Activated CD4-positive, alpha-beta T cell treated with anti-CD3 and anti-CD28 coated beads, Interleukin-2, amount 10 ng/mL, durations not matched to agents 7 days and 5 days (primary cell): Measurements from ENCODE around the gene TOGARAM2. TPM values are rescaled to one million over a fixed set of nuclear protein-coding genes. Genes with fewer than 3 reads are reported as not detected.

Experiments
- CTCF ChIA-PET: fragments of 350-600 bp; sonication (Branson Sonifier 250); formaldehyde crosslinking; loops from one replicate; lab custom pipeline; 2021; ENCODE audit warnings: antibody characterized with exemption; lab: Charles Lee
- POLR2A ChIA-PET: fragments of 350-600 bp; sonication (Branson Sonifier 250); formaldehyde crosslinking; loops from one replicate; lab custom pipeline; 2021; ENCODE audit warnings: antibody characterized with exemption; lab: Charles Lee
- DNase-seq: peaks from one replicate; pipeline ENCODE4 v3.0.0-alpha.2; 2020
- H3K27ac Mint-ChIP-seq: one replicate; pipeline ENCODE4 v1.8.0; 2021; ENCODE audit warnings: mild to moderate bottlenecking, moderate library complexity, mixed read lengths
- H3K27me3 Mint-ChIP-seq: one replicate; pipeline ENCODE4 v1.8.0; 2021; ENCODE audit warnings: mixed read lengths
- H3K36me3 Mint-ChIP-seq: one replicate; pipeline ENCODE4 v1.8.0; 2021; ENCODE audit warnings: low read depth, mixed read lengths
- H3K4me1 Mint-ChIP-seq: one replicate; pipeline ENCODE4 v1.8.0; 2021; ENCODE audit warnings: mixed read lengths
- H3K4me3 Mint-ChIP-seq: one replicate; pipeline ENCODE4 v1.8.0; 2021; ENCODE audit warnings: mild to moderate bottlenecking, moderate library complexity, mixed read lengths
- H3K9me3 Mint-ChIP-seq: one replicate; pipeline ENCODE4 v1.8.0; 2021; ENCODE audit warnings: mixed read lengths
- total RNA-seq, 2 experiments: library from RNA; stranded (reverse); gene quantifications; one replicate each; pipeline ENCODE4 v1.2.3, GENCODE V29; 2021

The TOGARAM2 gene
- total RNA-seq, 2 experiments from 2014 or later, result 3.7 to 5.0 TPM

- Mint-ChIP-seq H3K36me3 (no peaks in the 10 kb centered on the region), H3K27ac (no peak overlapping the region), H3K27me3 (no peaks in the 10 kb centered on the region), H3K4me3 (no peak overlapping the region), H3K9me3 (no peaks in the 10 kb centered on the region), H3K4me1 (peaks cover 3% of the 10 kb centered on the region)
- DNase-seq, result no peak
- ChIA-PET POLR2A (no interaction called here), CTCF (interaction anchor here (1.0 kb wide), 1 partner anchor 21 kb away, joined by 3 read pairs; no protein-coding TSS in a partner anchor)
These were observed 74.5 kb downstream of the TOGARAM2 start for GRCh38 chr2:29055601-29056000.

DNA sequence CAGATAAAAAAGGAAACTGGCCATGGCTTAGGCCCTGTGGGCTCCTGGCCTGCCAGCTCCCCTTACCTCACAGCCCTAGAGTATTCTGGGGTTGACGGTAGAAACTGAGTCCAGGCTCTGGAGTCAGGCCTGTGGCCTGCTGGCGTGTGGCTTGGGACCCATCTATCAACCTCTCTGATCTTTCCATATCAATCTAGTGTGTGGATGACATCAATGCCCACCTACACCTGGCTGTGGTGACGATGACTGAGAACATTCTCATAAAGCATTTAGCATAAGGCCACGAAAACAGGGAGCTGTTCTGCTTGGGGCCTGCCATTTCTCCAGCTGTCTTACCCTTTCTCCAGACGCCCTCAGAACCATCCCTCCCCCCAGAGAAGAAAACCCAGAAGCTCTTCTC, 75.4 kb downstream of the TOGARAM2 start:
- H3K4me1 Mint-ChIP-seq, result peaks cover 3% of the 10 kb centered on the region
- H3K36me3 Mint-ChIP-seq, result no peaks in the 10 kb centered on the region
- no peak overlapping the region for H3K4me3 Mint-ChIP-seq
- CTCF ChIA-PET, result interaction anchor here (0.6 to 1.0 kb wide), 2 partner anchors 22 to 52 kb away, joined by 3 read pairs; no protein-coding TSS in a partner anchor
- no peaks in the 10 kb centered on the region for H3K9me3 Mint-ChIP-seq
- POLR2A ChIA-PET, result no interaction called here
- DNase-seq, result no peak
- H3K27me3 Mint-ChIP-seq, result no peaks in the 10 kb centered on the region
- no peak overlapping the region for H3K27ac Mint-ChIP-seq

- peaks cover 3% of the 10 kb centered on the region for H3K4me1 Mint-ChIP-seq
- no peak overlapping the region for H3K4me3 Mint-ChIP-seq
- CTCF ChIA-PET, result interaction anchor here (0.6 to 1.0 kb wide), 2 partner anchors 15 to 51 kb away, joined by 3 read pairs; no protein-coding TSS in a partner anchor
- POLR2A ChIA-PET, result no interaction called here
- H3K9me3 Mint-ChIP-seq, result no peaks in the 10 kb centered on the region
- H3K27me3 Mint-ChIP-seq, result no peaks in the 10 kb centered on the region
- no peak overlapping the region for H3K27ac Mint-ChIP-seq
- H3K36me3 Mint-ChIP-seq, result no peaks in the 10 kb centered on the region
- no peak for DNase-seq
These were observed 75.9 kb downstream of the TOGARAM2 start for GRCh38 chr2:29057006-29057405.

- CTCF ChIA-PET, result no interaction called here
- POLR2A ChIA-PET, result no interaction called here
- Mint-ChIP-seq H3K4me3 (no peak overlapping the region), H3K27ac (no peak overlapping the region), H3K9me3 (no peaks in the 10 kb centered on the region), H3K27me3 (no peaks in the 10 kb centered on the region), H3K36me3 (no peaks in the 10 kb centered on the region), H3K4me1 (peaks cover 3% of the 10 kb centered on the region)
- DNase-seq, result no peak
These were observed 78.5 kb downstream of the TOGARAM2 start for GRCh38 chr2:29059624-29060023.

DNA sequence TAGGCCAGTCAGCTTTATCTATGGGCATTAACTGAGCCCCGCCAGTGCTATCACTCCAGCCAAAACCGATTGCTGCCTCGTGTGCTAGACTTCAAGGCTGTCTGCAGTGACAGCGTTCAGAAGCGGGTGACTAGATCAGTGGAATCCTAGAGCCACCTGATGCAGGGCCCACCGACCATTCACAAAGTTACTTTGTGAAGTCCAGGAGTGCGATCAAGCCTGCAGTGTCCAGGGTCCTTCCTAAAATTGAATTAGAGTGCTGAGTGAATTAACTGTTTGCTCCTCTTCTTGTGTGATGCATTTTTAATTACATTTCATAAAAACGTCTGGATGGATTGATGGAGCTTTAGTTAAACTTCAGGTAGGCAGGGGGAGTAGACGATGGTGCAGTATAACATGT, 79.3 kb downstream of the TOGARAM2 start:
- Mint-ChIP-seq H3K27me3 (no peaks in the 10 kb centered on the region), H3K27ac (no peak overlapping the region)

DNA sequence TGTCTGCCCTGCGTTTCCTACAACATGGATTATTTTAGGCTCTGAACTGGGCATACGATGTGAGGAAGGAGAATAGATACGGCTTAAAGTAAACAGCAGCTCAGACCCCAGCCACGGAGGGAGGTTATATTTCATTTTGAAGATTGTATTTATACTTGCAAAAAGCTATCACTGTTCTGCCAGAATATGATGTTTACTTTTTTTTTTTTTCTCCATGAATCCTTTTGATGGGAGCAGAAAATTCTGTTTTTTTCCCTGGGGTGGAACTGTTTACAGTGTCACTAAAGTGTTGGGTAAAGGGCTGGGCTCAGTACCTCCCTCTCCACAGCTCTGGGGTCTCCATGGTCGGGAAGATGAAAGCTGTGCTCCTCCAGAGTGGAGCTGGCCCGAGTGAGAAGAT, 80.1 kb downstream of the TOGARAM2 start:
- POLR2A ChIA-PET, result interaction anchor here (0.7 kb wide), 1 partner anchor 103 kb away, joined by 3 read pairs; no protein-coding TSS in a partner anchor
- Mint-ChIP-seq H3K4me3 (no peak overlapping the region), H3K27ac (no peak overlapping the region), H3K4me1 (peaks cover 3% of the 10 kb centered on the region), H3K36me3 (no peaks in the 10 kb centered on the region), H3K27me3 (no peaks in the 10 kb centered on the region), H3K9me3 (no peaks in the 10 kb centered on the region)
- CTCF ChIA-PET, result interaction anchor here (0.6 to 1.4 kb wide), 2 partner anchors 17 to 46 kb away, joined by 3 to 6 read pairs; no protein-coding TSS in a partner anchor
- no peak for DNase-seq

More for the DNA sequence above, 79.3 kb downstream of the TOGARAM2 start:
- POLR2A ChIA-PET, result no interaction called here
- no peak overlapping the region for H3K4me3 Mint-ChIP-seq
- CTCF ChIA-PET, result interaction anchor here (0.8 kb wide), 1 partner anchor 17 kb away, joined by 3 read pairs; no protein-coding TSS in a partner anchor
- H3K4me1 Mint-ChIP-seq, result peaks cover 3% of the 10 kb centered on the region
- no peaks in the 10 kb centered on the region for H3K9me3 Mint-ChIP-seq
- H3K36me3 Mint-ChIP-seq, result no peaks in the 10 kb centered on the region
- no peak for DNase-seq

- no peak overlapping the region for H3K27ac Mint-ChIP-seq
- no peak for DNase-seq
- POLR2A ChIA-PET, result no interaction called here
- peaks cover 3% of the 10 kb centered on the region for H3K4me1 Mint-ChIP-seq
- no peaks in the 10 kb centered on the region for H3K9me3 Mint-ChIP-seq
- CTCF ChIA-PET, result interaction anchor here (1.4 kb wide), 1 partner anchor 16 kb away, joined by 6 read pairs; no protein-coding TSS in a partner anchor
- H3K4me3 Mint-ChIP-seq, result no peak overlapping the region
- H3K27me3 Mint-ChIP-seq, result no peaks in the 10 kb centered on the region
- no peaks in the 10 kb centered on the region for H3K36me3 Mint-ChIP-seq
These were observed 80.5 kb downstream of the TOGARAM2 start for GRCh38 chr2:29061616-29062015.

- Mint-ChIP-seq H3K27me3 (no peaks in the 10 kb centered on the region), H3K4me1 (peaks cover 3% of the 10 kb centered on the region), H3K36me3 (no peaks in the 10 kb centered on the region), H3K4me3 (no peak overlapping the region), H3K9me3 (no peaks in the 10 kb centered on the region), H3K27ac (no peak overlapping the region)
- ChIA-PET CTCF (interaction anchor here (0.6 to 1.4 kb wide), 3 partner anchors 9 to 595 kb away, joined by 3 to 6 read pairs (median 3); no protein-coding TSS in a partner anchor), POLR2A (no interaction called here)
- DNase-seq, result no peak
These were observed 81.3 kb downstream of the TOGARAM2 start for GRCh38 chr2:29062371-29062770.

DNA sequence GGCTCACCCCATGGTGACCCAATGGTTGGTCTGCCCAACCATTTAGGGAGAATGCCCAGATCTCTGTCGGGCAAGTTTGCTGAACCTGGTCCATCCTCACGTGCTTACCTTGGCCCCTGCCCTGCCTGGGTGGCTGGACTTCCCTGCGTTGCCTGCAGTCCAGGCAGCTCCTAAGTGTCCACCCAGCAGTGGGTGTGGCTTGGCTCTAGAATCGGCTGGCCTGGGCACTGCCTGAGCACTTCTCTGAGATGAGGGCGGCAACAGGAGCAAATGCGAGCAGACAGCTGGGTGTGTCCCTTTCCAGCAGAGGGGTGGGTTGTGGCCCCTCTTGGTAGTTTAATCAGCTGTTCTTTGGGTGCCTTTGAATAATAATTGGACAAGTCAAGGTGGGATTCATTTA, 82.0 kb downstream of the TOGARAM2 start:
- no peak for DNase-seq
- Mint-ChIP-seq H3K4me3 (no peak overlapping the region), H3K4me1 (peaks cover 3% of the 10 kb centered on the region), H3K27me3 (no peaks in the 10 kb centered on the region), H3K36me3 (no peaks in the 10 kb centered on the region), H3K27ac (no peak overlapping the region), H3K9me3 (no peaks in the 10 kb centered on the region)
- ChIA-PET CTCF (interaction anchor here (0.6 to 1.0 kb wide), 2 partner anchors 10 to 596 kb away, joined by 3 read pairs; no protein-coding TSS in a partner anchor), POLR2A (no interaction called here)

DNA sequence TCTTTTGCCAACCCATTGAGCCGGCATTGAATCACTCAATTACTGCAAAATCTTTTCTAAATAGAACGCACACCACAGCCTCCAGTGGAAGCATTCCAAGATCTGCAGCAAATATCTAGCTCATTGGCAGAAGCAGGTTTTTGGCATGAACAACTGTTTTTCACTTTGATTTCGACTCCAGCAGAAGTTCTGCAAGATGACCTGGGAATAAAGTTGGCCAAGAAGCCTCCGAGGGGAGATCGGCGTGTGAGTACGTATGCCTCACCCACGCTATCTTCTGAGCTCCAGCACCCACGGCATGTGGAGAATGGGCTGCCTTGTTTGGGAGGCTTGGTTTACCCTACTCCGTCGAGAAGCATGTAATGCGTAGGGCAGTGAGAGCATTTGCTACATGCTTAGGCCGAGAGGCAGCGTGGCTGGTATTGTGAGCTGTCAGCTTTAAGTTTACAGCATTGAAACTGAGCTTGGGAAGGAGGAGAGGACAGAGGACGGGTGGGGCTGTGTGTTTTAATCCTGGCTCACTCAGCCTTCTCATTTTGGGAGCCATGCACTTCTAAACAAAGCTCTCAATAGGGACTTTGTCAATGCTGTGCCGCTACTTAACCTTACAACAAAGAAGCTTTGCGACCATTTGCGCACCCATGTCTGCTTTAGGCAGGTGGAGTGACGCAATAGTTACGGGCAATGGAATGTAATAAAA, 82.7 kb downstream of the TOGARAM2 start:
- H3K4me3 Mint-ChIP-seq, result no peak overlapping the region
- CTCF ChIA-PET, result interaction anchor here (1.0 kb wide), 1 partner anchor 11 kb away, joined by 3 read pairs; no protein-coding TSS in a partner anchor
- H3K4me1 Mint-ChIP-seq, result peaks cover 3% of the 10 kb centered on the region
- H3K36me3 Mint-ChIP-seq, result no peaks in the 10 kb centered on the region
- POLR2A ChIA-PET, result no interaction called here
- H3K9me3 Mint-ChIP-seq, result no peaks in the 10 kb centered on the region
- H3K27me3 Mint-ChIP-seq, result no peaks in the 10 kb centered on the region
- no peak for DNase-seq
- H3K27ac Mint-ChIP-seq, result no peak overlapping the region

DNA sequence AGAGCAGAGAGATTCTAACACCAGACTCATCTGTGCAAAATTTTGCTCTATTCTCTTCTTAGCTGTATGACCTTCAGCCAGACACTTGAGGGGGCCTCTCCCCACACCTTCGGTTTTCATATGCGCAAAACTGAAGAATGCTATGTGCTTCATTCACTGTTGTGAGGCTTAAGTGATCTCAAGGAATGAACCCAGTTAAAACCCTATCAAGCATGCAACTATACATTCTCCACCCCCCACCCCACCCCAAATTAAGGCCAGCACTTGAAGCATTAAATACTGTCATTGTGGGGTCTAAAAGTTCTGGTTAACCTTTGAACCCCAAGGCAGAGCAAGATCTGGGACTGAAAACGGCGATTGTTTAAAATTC, 83.2 kb downstream of the TOGARAM2 start:
- peaks cover 3% of the 10 kb centered on the region for H3K4me1 Mint-ChIP-seq
- no peaks in the 10 kb centered on the region for H3K27me3 Mint-ChIP-seq
- no peaks in the 10 kb centered on the region for H3K36me3 Mint-ChIP-seq

DNA sequence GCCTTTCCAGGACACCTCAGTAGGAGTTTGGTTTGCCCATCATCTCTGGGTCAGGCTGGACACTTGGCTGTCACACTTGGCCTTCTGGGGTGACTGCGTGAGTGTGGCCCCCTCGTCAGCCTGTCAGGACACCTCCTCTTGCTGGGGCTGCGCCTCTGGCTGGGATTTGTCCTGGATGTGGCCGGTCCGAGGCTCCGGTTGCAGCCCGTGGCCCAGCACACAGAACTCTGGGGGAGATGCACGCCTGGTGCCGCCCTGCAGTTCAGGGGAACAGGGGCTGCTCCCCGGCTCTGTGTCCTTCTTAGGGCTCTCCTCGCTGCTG, 83.6 kb downstream of the TOGARAM2 start:
- peaks cover 3% of the 10 kb centered on the region for H3K4me1 Mint-ChIP-seq
- POLR2A ChIA-PET, result no interaction called here
- H3K36me3 Mint-ChIP-seq, result no peaks in the 10 kb centered on the region
- H3K27ac Mint-ChIP-seq, result no peak overlapping the region
- DNase-seq, result no peak
- CTCF ChIA-PET, result interaction anchor here (1.7 kb wide), 1 partner anchor 11 kb away, joined by 5 read pairs; no protein-coding TSS in a partner anchor
- no peaks in the 10 kb centered on the region for H3K9me3 Mint-ChIP-seq
- H3K27me3 Mint-ChIP-seq, result no peaks in the 10 kb centered on the region
- no peak overlapping the region for H3K4me3 Mint-ChIP-seq

More for the DNA sequence above, 83.2 kb downstream of the TOGARAM2 start:
- H3K4me3 Mint-ChIP-seq, result no peak overlapping the region
- no peak overlapping the region for H3K27ac Mint-ChIP-seq
- ChIA-PET CTCF (no interaction called here), POLR2A (no interaction called here)
- no peak for DNase-seq
- no peaks in the 10 kb centered on the region for H3K9me3 Mint-ChIP-seq

DNA sequence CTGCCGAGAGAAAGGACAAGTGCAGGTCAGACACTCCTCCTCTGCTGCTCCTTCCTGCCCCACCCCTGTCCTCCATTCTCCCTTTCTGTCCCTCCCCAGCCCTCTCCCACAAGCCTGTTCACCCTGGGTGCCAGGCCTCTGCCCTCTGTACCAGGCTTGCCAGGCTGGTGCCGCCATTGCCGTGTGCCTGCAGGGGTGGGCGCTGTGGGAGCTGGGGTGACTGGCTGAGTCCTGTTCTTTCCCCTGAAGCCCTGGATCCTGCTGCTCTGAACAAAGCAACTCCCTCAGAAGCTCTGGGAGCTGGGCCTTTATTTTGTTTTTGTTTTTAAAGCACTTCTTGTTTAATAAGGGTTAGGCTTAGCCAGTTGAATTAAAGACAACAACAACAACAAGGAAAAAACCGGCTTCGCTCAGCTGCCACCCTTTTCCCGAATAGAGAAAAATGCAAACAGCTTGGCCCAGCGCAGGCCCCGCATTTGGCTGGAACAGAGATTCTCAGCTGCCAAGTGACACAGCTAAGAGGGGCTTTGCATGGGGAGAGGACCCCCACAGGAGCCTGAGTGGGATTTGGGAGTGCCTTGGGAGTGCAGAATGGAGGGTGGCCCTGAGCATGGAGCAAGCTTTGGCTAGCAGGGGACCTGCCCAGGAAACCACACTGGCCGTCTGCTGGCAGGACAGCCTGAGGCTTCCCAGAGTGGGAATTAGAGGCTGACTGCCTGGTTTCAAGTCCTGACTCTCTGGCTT, 84.1 kb downstream of the TOGARAM2 start:
- POLR2A ChIA-PET, result no interaction called here

More for the DNA sequence above, 84.1 kb downstream of the TOGARAM2 start:
- H3K9me3 Mint-ChIP-seq, result no peaks in the 10 kb centered on the region
- no peak for DNase-seq
- no peak overlapping the region for H3K4me3 Mint-ChIP-seq
- CTCF ChIA-PET, result interaction anchor here (1.7 kb wide), 1 partner anchor 10 kb away, joined by 5 read pairs; no protein-coding TSS in a partner anchor
- H3K27ac Mint-ChIP-seq, result no peak overlapping the region
- no peaks in the 10 kb centered on the region for H3K4me1 Mint-ChIP-seq
- no peaks in the 10 kb centered on the region for H3K27me3 Mint-ChIP-seq
- no peaks in the 10 kb centered on the region for H3K36me3 Mint-ChIP-seq
